NCI-H2029 treated with DMSO at 0.1 percent for 48 hours (cell line): ENCODE measurements around the gene SHD.
"Not testable (repeated sequence)": the region's sequence is repeated elsewhere in the genome, so short reads cannot be mapped to it uniquely, and the experiment has no call there.

Source experiments
- DNase-seq: peaks from one replicate; lab custom pipeline; 2025; lab: John Stamatoyannopoulos, UW

SHD gene

DNA sequence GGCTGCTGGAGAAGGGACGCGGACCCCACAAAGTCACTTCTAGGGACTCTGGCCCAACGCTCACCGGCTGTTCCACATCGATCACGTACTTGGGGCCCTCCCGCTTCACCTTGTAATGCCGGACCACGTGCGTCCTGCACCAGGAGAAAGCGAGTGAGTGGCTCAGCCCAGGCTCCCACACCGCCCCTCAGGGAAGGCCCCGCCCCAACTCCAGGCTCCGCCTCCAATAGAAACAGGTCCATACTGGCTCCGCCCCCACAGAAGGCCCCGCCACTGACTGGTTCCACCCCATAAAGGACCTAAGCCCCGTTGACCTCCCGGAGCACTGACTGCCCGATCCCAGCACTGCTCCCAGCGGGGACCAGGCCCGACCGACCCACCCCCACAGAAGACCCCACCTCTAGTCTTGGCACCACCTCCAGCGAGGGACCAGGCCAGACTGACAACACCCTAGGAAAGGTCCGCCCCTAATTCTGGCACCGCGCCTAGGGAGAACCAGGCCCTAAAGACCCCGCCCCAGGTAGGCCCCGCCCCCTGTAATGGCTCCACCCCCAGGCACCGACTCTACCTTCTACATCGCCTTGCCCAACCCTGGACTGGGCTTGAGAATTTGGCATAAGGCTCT lies 48.3 kb downstream of the SHD start:
- DNase-seq = no peak

GRCh38 chr19:4327877-4328242 lies 48.8 kb downstream of the SHD start:
- no peak for DNase-seq

- DNase-seq = no peak
Observed at GRCh38 chr19:4328243-4328990, 49.4 kb downstream of the SHD start.

DNA sequence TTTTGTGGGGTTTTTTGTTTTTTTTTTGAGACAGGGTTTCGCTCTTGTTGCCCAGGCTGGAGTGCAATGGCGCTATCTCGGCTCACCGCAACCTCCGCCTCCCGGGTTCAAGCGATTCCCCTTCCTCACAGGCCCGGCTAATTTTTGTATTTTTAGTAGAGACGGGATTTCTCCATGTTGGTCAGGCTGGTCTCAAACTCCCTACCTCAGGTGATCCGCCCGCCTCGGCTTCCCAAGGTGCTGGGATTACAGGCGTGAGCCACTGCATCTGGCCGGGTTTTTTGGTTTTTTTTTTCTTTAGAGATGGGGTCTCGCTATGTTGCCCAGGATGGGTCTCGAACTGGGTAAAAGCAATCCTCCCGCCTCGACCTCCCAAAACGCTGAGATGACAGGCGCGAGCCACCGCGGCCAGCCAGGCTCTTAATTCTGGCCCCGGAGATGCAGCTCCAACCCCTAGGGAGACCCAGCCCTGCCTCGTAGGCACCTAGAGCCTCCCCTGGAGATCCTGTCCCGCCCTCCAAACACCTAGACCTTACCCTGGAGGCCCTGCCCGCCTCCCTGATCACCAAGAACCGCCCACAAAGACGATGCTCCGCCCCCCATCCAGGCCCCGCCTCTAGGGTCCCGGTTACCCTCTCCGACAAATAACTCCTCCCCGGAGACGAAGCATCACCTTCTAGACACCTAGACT lies 50.1 kb downstream of the SHD start:
- DNase-seq = not testable (repeated sequence)

DNA sequence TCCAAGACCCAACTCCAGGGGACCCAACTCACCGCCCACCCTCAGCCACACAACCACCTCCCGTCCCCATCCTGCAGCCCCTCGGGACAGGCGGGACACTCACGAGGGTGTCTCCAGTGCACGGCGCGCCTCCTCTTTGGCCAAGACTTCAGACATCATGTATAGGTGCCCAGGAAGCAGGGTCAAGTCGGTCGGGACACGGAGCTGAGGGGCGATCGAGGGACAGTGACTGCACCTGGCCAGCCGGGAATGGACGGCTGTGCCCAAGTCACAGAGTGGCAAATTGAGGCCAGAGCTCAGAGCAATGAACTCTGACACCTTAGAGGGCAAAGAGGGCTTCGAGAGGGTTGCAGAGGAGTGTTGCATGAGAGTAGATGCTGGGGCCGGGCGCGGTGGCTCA lies 50.8 kb downstream of the SHD start:
- DNase-seq = no peak

DNA sequence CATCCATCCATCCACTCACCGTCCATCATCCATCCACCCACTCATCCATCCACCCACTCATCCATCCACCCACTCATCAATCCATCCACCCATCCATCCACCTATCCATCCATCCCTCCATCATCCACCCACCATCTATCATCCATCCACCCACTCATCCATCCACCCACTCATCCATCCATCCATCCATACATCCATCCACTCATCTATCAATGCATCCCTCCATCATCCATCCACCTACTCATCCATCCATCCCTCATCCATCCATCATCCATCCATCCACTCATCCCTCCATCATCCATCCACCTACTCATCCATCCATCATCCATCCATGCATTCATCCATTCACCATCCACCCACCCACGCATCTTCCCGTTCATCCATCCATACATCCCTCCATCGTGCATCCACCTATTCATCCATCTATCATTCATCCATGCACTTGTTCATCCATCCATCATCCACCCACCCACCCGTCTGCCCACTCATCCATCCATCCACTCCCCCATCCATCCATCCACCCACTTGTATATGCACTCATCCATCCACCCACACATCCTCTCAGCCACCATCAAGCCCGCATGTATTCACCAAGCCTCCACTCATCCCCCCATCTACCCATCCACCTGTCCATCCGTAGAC lies 56.0 kb downstream of the SHD start:
- DNase-seq = no peak

DNA sequence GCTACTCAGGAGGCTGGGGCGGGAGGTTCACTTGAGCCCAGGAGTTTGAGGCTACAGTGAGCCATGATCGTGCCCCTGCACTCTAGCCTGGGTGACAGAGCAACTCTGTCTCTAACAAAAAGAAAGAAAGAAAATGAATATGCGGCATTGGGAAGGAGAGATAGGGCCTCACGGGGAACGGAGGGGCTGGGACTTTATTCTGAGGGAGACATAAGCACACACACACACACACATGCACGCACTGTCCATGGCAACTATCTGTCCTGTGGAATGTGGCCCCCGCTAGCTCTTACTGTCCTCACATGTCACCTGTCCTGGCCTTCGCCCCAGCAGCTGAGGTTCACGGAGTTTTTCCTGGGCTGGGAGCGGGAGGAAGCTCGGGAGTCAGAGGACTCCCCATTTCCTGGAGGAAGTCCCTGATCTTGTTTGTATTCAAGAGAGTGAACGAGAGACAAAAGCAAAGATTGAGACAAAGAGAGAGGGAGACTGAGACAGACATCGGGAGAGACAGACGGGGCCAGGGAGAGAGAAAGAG lies 58.9 kb downstream of the SHD start:
- DNase-seq = peak; percentile 13

DNA sequence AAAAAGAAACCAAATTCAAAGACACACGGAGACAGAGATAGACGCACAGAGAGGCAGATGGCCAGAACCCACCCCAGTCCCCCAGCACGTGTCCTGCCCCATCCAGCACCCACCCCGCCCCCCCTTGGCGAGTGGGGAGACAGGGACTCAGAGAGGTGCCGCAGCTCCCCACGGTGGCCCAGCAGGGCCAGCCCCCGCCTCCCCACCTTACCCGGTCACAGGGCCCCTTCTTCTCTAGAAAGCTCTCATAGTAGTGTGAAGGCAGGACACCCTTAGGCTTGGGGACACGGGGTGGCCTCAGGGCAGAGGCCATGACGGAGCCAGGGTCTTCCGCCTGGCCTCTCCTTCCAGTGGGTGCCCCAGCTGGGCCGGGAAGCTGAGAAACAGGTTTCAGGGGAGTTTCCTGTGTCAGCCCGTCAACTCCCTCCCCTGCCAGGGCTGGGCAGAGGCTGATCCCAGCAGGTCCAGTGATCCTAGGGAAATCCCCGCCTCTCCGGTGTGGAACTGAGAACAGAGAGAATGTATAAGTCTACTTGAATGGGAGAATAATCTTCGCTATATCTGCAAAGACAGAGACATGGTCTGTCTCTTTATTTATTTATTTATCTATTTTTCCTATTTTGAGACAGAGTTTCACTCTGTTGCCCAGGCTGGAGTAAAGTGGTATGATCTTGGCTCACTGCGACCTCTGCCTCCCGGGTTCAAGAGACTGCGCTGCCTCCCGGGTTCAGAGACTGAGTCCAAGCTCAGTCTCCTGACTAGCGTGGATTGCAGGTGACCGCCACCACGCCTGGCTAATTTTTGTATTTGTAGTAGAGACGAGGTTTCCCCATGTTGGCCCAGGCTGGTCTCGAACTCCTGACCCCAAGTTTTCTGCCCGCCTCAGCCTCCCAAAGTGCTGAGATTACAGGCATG lies 59.6 kb downstream of the SHD start, which contains the start of gene STAP2:
TSS of gene STAP2 (minus strand) at position 387 of the 915 bp plus-strand sequence. CDS start at position 313, 74 bp downstream.
- peak; percentile 9 for DNase-seq
